GM18909 (cell line): ENCODE measurements around the gene FUNDC2.
"Not testable (repeated sequence)": the region's sequence is repeated elsewhere in the genome, so short reads cannot be mapped to it uniquely, and the experiment has no call there.

Experiments
- ATAC-seq: cut with Tn5 transposase; IDR thresholded peaks from one replicate; pipeline ENCODE4 v1.9.1; 2021; ENCODE audit warnings: mild to moderate bottlenecking; ENCODE audit not compliant: unreplicated experiment, poor library complexity

The FUNDC2 gene, protein sequence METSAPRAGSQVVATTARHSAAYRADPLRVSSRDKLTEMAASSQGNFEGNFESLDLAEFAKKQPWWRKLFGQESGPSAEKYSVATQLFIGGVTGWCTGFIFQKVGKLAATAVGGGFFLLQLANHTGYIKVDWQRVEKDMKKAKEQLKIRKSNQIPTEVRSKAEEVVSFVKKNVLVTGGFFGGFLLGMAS

GRCh38 chrX:155026727-155027508, at the start of gene FUNDC2:
Gene FUNDC2, plus strand, starts transcription at chrX:155026844. Its CDS starts 95 bp downstream, at chrX:155026939.
- ATAC-seq: peak; percentile 93

- no peak for ATAC-seq
Observed at GRCh38 chrX:154979629-154980028, 47.0 kb upstream of the FUNDC2 start.

DNA sequence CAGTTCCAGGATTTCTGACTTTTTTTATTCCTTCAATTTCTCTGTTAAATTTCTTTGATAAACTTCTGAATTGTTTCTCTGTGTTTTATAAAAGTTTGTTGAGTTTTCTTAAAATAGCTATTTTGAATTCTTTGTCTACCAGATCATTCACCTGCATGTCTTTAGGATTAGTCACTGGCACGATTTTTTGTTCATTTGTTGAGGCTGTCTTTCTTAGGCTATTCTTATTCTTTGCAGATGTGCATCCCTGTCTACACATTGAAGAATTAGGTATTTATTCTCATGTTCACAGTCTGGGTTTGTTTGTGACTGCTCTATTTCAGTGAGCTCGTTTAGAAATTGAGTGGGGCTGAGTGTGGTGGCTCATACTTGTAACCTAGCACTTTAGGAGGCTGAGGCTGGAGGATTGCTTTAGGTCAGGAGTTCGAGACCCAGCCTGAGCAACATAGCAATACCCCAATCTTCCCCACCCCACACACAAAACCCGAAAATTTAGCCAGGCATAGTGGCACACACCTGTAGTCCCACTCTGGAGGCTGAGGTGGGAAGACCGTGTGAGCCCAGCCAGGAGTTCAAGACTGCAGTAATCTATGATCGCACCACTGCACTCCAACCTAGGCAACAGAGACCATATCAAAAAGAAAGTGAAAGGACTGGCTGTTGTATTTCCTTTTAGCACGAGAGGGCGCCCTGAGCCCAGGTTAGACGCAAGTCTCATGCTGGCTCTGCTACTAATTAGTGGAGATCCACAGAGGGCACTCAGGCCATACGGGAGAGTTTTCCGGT, 46.1 kb upstream of the FUNDC2 start:
- peak; percentile 99 for ATAC-seq

DNA sequence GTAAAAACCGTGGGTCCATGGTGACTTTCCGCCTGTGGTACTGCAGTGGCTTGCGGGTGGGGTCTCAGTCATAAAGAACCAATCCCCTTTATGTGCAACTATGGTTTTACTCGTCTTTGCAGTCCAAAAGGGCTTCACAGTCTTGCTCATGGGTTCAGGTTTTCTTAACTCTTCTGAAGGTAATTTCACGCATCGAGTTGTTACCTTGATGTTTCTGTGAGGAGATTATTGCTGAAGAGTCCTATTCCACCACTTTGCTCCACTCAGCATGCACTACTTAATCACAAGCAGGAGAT, 45.6 kb upstream of the FUNDC2 start:
- peak; percentile 48 for ATAC-seq

- no peak for ATAC-seq
Observed at GRCh38 chrX:154986826-154987575, 39.6 kb upstream of the FUNDC2 start.

- no peak for ATAC-seq
Observed at GRCh38 chrX:154987940-154988339, 38.7 kb upstream of the FUNDC2 start.

GRCh38 chrX:154988719-154989118, 37.9 kb upstream of the FUNDC2 start:
- ATAC-seq: no peak

DNA sequence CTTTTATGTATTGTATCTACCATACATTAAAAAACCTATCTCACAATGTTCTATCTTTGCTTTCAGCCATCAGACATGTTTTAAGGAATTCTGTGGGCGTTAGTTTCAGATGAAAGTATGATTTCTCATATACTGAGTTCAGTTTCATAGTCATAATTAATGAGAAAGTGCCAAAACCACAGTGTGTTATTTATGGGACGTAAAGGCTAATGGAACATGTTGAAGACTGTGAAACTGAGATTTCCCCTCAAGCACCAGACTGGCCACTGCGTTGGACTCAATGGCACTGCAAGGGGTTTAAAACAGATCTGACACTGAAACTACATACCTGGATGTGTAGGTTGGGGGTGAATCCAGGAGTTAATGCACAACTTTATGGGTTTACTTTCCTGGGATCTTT, 36.1 kb upstream of the FUNDC2 start:
- peak; percentile 60 for ATAC-seq

GRCh38 chrX:154991039-154991438, 35.6 kb upstream of the FUNDC2 start:
- peak; percentile 34 for ATAC-seq

- no peak for ATAC-seq
Observed at GRCh38 chrX:154991476-154991875, 35.2 kb upstream of the FUNDC2 start.

DNA sequence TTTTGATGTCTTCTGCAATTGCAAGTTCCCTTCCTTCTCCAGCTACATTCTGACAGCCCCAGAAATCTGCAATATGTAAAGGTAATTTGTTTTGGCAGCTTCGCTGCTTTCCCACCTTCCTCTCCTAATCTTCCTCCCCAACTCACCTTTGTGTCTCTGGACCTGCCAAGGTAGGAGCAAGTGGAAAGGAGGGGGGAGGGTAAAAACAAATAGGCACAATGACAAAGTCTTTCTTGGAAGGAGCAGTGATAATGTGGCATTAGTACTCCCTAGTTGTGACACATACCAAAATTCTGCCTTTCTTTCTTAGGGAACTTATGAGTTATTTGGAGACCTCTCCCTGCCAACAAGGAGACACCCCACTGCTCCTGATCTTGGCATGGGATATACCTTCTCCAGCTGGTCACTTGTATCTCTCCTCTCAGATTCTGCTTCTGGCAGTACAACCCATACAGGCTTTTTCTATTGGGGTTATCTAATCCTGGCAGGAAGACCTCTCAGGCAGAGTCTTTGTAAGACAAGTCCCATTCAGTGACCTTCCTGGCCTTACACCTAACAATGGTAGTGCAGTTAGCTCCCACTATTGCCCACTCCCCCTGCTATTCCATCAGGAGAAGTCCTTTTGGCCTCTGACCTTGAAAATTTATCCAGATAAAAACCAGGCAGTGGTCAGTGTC, 28.3 kb upstream of the FUNDC2 start:
- ATAC-seq: no peak

DNA sequence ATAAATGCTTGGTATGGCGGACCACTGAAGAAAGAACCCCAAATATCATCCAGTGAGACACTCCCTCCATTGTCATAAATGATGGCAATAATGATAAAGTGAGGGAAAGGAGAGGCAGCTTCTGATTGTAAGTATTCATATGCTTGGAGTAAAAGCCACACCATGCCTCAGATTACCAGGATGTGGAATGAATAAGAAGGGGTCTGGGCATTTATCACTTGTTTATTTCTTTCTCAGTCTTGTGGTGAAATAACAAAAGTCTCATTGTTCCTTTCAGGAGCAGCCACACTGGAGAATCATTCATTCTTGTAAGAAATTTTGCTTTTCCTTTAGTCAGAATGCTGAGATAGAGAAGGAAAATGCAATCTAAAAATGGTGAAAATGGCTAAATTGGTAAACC, 25.8 kb upstream of the FUNDC2 start:
- no peak for ATAC-seq

- ATAC-seq: no peak
Observed at GRCh38 chrX:155001873-155002272, 24.8 kb upstream of the FUNDC2 start.

DNA sequence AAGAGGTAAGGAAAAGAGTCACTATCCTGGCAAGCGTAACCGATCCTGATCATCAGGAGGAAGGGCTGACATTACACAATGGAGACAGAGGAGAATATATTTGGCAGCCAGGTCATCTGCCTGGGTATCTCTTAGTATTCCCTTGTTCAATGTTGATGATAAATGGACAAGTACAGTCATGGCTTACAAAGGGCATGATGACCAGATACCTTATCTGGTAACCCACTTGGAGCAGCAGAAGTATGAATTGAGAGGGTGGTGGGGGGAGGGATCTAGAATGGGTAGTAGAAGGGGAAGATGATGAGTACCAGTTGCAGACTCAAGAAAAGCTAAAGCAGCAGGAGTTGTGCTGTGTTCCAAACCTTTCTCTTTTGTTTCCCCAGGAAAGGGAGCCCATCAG, 21.5 kb upstream of the FUNDC2 start:
- no peak for ATAC-seq

- ATAC-seq: not testable (repeated sequence)
Observed at GRCh38 chrX:155006379-155006778, 20.3 kb upstream of the FUNDC2 start.

DNA sequence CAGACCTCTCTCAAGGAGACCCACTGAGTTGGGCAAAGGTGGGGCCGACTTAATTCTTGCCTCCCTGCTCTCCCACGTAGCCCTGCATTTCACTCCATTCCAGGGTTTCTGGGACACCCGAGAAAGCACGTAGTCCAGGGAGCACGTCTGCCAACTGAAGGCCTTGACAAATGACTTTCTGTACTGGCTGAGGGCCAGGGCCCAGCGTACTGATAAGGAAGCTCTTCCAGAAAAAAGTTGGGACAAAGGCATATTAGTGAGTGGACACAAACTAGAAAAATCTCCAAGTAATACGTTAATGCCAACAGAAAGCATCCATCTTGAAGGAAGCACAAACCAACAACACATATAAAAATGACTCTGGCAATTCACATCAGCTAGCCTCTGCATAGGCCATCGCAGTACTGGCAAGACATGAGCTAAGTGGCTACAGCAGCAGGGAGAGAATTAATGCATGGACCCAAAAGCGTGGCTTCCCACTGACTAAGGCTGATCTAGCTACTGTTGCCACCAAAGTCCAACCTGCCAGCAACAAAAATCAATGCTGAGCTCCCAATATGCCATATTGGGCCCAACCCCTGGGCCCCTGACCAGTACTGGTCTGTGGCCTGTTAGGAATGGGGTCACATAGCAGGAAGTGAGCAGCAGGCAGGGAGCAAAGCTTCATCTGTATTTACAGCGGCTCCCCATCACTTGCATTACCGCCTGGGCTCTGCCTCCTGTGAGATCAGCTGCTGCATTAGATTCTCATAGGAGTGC, 19.6 kb upstream of the FUNDC2 start:
- not testable (repeated sequence) for ATAC-seq

GRCh38 chrX:155008578-155008977, 18.1 kb upstream of the FUNDC2 start:
- not testable (repeated sequence) for ATAC-seq

GRCh38 chrX:155009994-155010472, 16.6 kb upstream of the FUNDC2 start:
- no peak for ATAC-seq

DNA sequence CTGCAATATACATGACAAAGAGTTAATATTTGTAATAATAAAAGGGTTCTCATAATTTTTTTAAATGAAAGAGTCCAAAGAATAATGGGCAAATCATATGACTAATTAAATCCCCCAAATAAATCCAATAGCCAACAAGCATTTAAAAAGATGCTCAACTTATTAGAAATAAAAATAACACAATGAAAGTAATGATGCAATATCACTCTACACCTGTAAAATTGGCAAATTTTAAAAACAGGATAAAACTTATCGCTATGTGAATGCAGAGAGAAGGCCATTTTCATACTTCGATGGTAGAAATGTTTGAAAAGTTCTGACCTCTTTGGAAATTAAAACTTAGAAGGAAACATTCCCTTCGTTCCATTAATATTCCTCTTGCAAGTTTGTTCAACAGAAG, 6.1 kb upstream of the FUNDC2 start:
- no peak for ATAC-seq
